SKM-1 (cell line): ENCODE data around the gene MEGF10.
A peak's percentile ranks its signal among the peaks of the same experiment; 100 is the strongest.
"Not testable (repeated sequence)": the region's sequence is repeated elsewhere in the genome, so short reads cannot be mapped to it uniquely, and the experiment has no call there.

Experiments used
- DNase-seq: peaks from one replicate; lab custom pipeline; 2025; ENCODE audit not compliant: unreplicated experiment; lab: John Stamatoyannopoulos, UW

Gene MEGF10

GRCh38 chr5:127297348-127298035 is 6.9 kb downstream of the MEGF10 start:
- no peak for DNase-seq

- no peak for DNase-seq
Observed at GRCh38 chr5:127298036-127298429, 7.4 kb downstream of the MEGF10 start.

GRCh38 chr5:127298656-127299055 is 8.1 kb downstream of the MEGF10 start:
- DNase-seq = no peak

GRCh38 chr5:127299678-127300077 is 9.1 kb downstream of the MEGF10 start:
- no peak for DNase-seq

- no peak for DNase-seq
Observed at GRCh38 chr5:127302509-127302908, 11.9 kb downstream of the MEGF10 start.

GRCh38 chr5:127303404-127303803 is 12.8 kb downstream of the MEGF10 start:
- DNase-seq = no peak

- DNase-seq = no peak
Observed at GRCh38 chr5:127305493-127305892, 14.9 kb downstream of the MEGF10 start.

- no peak for DNase-seq
Observed at GRCh38 chr5:127306036-127306435, 15.4 kb downstream of the MEGF10 start.

GRCh38 chr5:127306647-127307046 is 16.1 kb downstream of the MEGF10 start:
- no peak for DNase-seq

GRCh38 chr5:127307868-127308267 is 17.3 kb downstream of the MEGF10 start:
- DNase-seq = no peak

- not testable (repeated sequence) for DNase-seq
Observed at GRCh38 chr5:127308325-127308724, 17.7 kb downstream of the MEGF10 start.

GRCh38 chr5:127308945-127309344 is 18.3 kb downstream of the MEGF10 start:
- DNase-seq = no peak

GRCh38 chr5:127311349-127311748 is 20.8 kb downstream of the MEGF10 start:
- DNase-seq = no peak

GRCh38 chr5:127311781-127312525 is 21.4 kb downstream of the MEGF10 start:
- DNase-seq = no peak

- no peak for DNase-seq
Observed at GRCh38 chr5:127313379-127313778, 22.8 kb downstream of the MEGF10 start.

- DNase-seq = peak; percentile 41
Observed at GRCh38 chr5:127313847-127314473, 23.4 kb downstream of the MEGF10 start.

GRCh38 chr5:127316011-127316410 is 25.4 kb downstream of the MEGF10 start:
- no peak for DNase-seq

GRCh38 chr5:127317385-127317784 is 26.8 kb downstream of the MEGF10 start:
- DNase-seq = not testable (repeated sequence)

- no peak for DNase-seq
Observed at GRCh38 chr5:127320032-127320965, 29.7 kb downstream of the MEGF10 start.

GRCh38 chr5:127321465-127321864 is 30.9 kb downstream of the MEGF10 start:
- DNase-seq = no peak

GRCh38 chr5:127322403-127322802 is 31.8 kb downstream of the MEGF10 start:
- DNase-seq = no peak
